ENCODE results near the gene TMED7.
"Not testable (repeated sequence)": the region's sequence is repeated elsewhere in the genome, so short reads cannot be mapped to it uniquely, and the experiment has no call there.

The TMED7 gene

DNA sequence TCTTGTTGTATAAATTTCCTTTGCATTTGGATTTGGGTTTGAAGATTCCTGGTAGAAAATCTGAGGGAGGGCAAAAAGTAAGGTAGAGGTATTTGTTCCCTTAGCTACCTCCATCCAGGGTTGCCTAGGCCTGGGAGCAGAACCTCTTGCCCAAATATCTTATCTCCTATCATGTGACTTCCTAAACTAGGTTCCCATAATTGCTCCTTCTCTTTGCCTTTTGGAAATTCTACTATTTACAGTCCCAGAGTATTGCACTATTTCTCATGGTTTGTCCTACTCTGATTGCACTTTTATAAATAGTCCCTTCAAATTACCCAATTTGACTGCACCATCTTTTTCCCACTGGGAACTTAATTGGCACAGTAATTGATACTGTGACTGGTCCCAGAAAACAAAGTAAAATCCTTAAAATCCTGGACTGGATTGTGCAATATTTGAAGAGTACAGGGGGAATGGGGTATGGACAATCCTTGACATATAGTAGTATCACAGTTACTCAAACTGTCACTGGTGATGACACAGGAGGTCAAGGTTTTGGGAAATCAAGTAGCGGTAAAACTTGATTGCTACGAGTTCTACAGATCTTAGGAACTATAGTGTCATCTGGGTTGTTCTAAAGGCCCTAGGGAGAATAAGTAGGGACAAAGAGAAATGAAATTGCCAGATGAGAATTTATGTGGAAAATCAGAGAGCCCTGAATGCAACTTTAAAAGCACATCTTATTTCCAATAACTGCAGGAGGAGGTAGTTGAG is 31.5 kb upstream of the TMED7 start:
- no peak for DNase-seq (ENCODE audit: extremely low read depth, low read depth)
- no peak for TF ChIP-seq CTCF (IDR thresholded peaks at IDR 0.05; ENCODE audit: low read depth, low read length)

DNA sequence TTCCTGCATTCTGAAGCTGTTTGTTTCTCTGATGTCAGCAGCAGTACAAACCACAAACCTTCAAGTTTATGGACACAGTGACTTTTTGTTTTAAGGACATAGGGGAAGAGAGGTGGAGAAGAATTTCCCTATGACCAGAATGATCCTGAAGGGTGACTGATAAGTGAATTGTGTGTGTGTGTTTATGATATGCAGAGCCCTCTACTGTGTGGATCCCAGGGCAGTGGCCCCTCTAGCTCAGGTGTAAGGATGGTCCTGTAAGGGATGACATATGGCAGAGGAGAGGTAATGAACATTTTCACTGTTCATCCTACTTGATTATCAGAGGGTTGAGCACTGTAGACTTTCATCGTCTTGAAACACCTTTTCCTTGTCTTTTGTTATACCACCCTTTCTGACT is 30.6 kb upstream of the TMED7 start:
- DNase-seq (ENCODE audit: extremely low read depth, low read depth) = no peak
- no peak for TF ChIP-seq CTCF (IDR thresholded peaks at IDR 0.05; ENCODE audit: low read depth, low read length)

GRCh38 chr5:115655994-115656393 is 30.2 kb upstream of the TMED7 start:
- TF ChIP-seq CTCF (IDR thresholded peaks at IDR 0.05; ENCODE audit: low read depth, low read length) = no peak
- no peak for DNase-seq (ENCODE audit: extremely low read depth, low read depth)

DNA sequence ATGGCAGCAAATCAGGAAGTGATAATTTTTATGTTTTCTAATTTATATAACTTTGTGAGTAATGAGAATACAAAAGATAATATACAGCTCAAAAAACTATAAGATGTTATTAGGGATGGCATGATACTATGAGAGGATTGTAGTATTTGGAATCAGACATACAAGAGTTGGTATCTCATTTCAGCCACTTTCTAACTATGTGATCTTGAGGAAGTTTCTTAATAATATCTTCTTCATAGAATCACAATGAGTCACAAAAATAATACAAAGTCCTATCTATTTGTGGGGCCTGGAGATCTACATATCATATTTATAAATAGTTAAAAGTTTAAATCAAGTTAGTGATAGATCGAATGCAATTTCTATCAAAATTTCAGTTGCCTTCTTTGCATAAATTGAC is 23.7 kb upstream of the TMED7 start:
- no peak for DNase-seq (ENCODE audit: extremely low read depth, low read depth)
- no peak for TF ChIP-seq CTCF (IDR thresholded peaks at IDR 0.05; ENCODE audit: low read depth, low read length)

DNA sequence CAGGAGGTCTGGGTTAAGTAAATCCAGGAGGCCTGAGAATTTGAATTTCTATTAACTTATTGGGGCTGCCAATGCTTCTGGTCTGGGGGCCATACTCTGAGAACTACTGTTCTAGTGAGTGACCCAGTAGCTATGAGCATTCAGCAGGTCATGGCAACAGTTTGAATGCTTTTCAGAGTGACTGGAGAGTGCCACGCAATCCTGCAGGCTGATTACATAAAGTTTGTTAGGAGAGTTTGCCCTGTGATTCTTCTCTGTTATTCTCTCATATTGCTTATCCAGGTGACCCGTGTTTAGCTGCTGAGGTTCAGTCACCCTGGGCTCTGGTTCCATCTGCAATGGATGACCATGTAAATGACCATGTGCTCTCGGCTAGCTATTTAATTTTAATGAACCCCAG is 22.2 kb upstream of the TMED7 start:
- no peak for TF ChIP-seq CTCF (IDR thresholded peaks at IDR 0.05; ENCODE audit: low read depth, low read length)
- DNase-seq (ENCODE audit: extremely low read depth, low read depth) = no peak

- not testable (repeated sequence) for DNase-seq (ENCODE audit: extremely low read depth, low read depth)
Measured at GRCh38 chr5:115645386-115645785, 19.6 kb upstream of the TMED7 start.

- DNase-seq (ENCODE audit: extremely low read depth, low read depth) = no peak
- TF ChIP-seq CTCF (IDR thresholded peaks at IDR 0.05; ENCODE audit: low read depth, low read length) = no peak
Measured at GRCh38 chr5:115644046-115644445, 18.2 kb upstream of the TMED7 start.

- no peak for TF ChIP-seq CTCF (IDR thresholded peaks at IDR 0.05; ENCODE audit: low read depth, low read length)
- DNase-seq (ENCODE audit: extremely low read depth, low read depth) = no peak
Measured at GRCh38 chr5:115641948-115642347, 16.1 kb upstream of the TMED7 start.

Measured in AG09319 (cell line).